IMR-90 (cell line): ENCODE results near the gene TCP11L1. TPM values are rescaled to one million over a fixed set of nuclear protein-coding genes. Genes with fewer than 3 reads are reported as not detected.

Source experiments
- ATAC-seq: fragments of 200-7000 bp; cut with Tn5 transposase; 2 replicates; pipeline ENCODE4 v1.9.1; 2020; ENCODE audit warnings: low read depth, mild to moderate bottlenecking, moderate library complexity
- BruUV-seq: library from RNA; stranded (reverse); fragments of 400-500 nt; replicated peaks from 2 replicates; lab custom pipeline; 2021; lab: Mats Ljungman, UMichigan
- CTCF ChIA-PET: fragments of 300-600 bp; formaldehyde crosslinking; extraction: SDS; loops from one replicate; lab custom pipeline; 2021; ENCODE audit warnings: antibody characterized with exemption; lab: Yijun Ruan, JAX
- POLR2A ChIA-PET: fragments of 300-600 bp; sonication (Branson Sonifier 250); formaldehyde crosslinking; loops from one replicate; lab custom pipeline; 2022; ENCODE audit warnings: antibody characterized with exemption; ENCODE audit not compliant: unreplicated experiment; lab: Charles Lee
- DNase-seq: peaks from one replicate; pipeline ENCODE4 v3.0.0; 2013
- H2AFZ ChIP-seq: replicated peaks from 2 replicates; pipeline ENCODE3; 2013; ENCODE audit warnings: low read length, mild to moderate bottlenecking; ENCODE audit not compliant: poor library complexity
- H2AK5ac ChIP-seq: 2 replicates; pipeline ENCODE4 v1.6.1; 2013; ENCODE audit warnings: low read depth, low read length, inconsistent platforms
- H2AK9ac ChIP-seq: replicated peaks from 2 replicates; pipeline ENCODE3; 2013; ENCODE audit warnings: mild to moderate bottlenecking, low read depth, low read length, moderate library complexity; ENCODE audit not compliant: poor library complexity
- H2BK120ac ChIP-seq: 2 replicates; pipeline ENCODE4 v1.6.1; 2013; ENCODE audit warnings: low read depth, low read length, inconsistent platforms
- H2BK15ac ChIP-seq: 3 replicates; pipeline ENCODE4 v1.6.1; 2013; ENCODE audit warnings: low read depth, low read length, inconsistent platforms
- H2BK20ac ChIP-seq: 2 replicates; pipeline ENCODE4 v1.6.1; 2013; ENCODE audit warnings: low read depth, mild to moderate bottlenecking, inconsistent platforms, low read length, moderate library complexity
- H2BK5ac ChIP-seq: 2 replicates; pipeline ENCODE4 v1.6.1; 2013; ENCODE audit warnings: mild to moderate bottlenecking, low read depth, low read length, inconsistent platforms; ENCODE audit not compliant: poor library complexity, severe bottlenecking
- H3K14ac ChIP-seq: replicated peaks from 2 replicates; pipeline ENCODE4 v1.6.1; 2013; ENCODE audit warnings: low read depth, low read length, inconsistent platforms
- H3K18ac ChIP-seq: 2 replicates; pipeline ENCODE4 v1.6.1; 2013; ENCODE audit warnings: low read depth, low read length, control low read depth
- H3K23ac ChIP-seq: 2 replicates; pipeline ENCODE4 v1.6.1; 2013; ENCODE audit warnings: low read depth, low read length, inconsistent platforms
- H3K27ac ChIP-seq: 2 replicates; pipeline ENCODE4 v1.5.1; 2013; ENCODE audit warnings: mild to moderate bottlenecking, control low read depth, low read length; ENCODE audit not compliant: insufficient read depth
- H3K27me3 ChIP-seq: 2 replicates; pipeline ENCODE4 v1.6.1; 2013; ENCODE audit warnings: low read length; ENCODE audit not compliant: control insufficient read depth, insufficient read depth
- H3K36me3 ChIP-seq: 2 replicates; pipeline ENCODE4 v1.6.1; 2013; ENCODE audit warnings: low read length, mixed read lengths; ENCODE audit not compliant: control insufficient read depth, insufficient read depth
- H3K4ac ChIP-seq: 2 replicates; pipeline ENCODE4 v1.6.1; 2013; ENCODE audit warnings: low read depth, low read length, inconsistent platforms
- H3K4me1 ChIP-seq: 2 replicates; pipeline ENCODE4 v1.6.1; 2013; ENCODE audit warnings: low read length, mixed read lengths; ENCODE audit not compliant: control insufficient read depth, insufficient read depth
- H3K4me2 ChIP-seq: 2 replicates; pipeline ENCODE4 v1.6.1; 2013; ENCODE audit warnings: low read depth, mild to moderate bottlenecking, control low read depth, low read length, moderate library complexity
- H3K4me3 ChIP-seq: 2 replicates; pipeline ENCODE4 v1.5.1; 2013; ENCODE audit warnings: low read depth, mild to moderate bottlenecking, control low read depth, low read length, moderate library complexity; ENCODE audit not compliant: insufficient read depth
- H3K56ac ChIP-seq: 2 replicates; pipeline ENCODE4 v1.6.1; 2013; ENCODE audit warnings: low read length, inconsistent platforms; ENCODE audit not compliant: insufficient read depth; ENCODE audit errors: extremely low read depth
- H3K79me1 ChIP-seq, 2 experiments: 2 replicates each; pipeline ENCODE4 v1.6.1; 2013; ENCODE audit warnings: low read length in 2 of 2, inconsistent platforms in 1 of 2, low read depth in 1 of 2
- H3K9ac ChIP-seq: 2 replicates; pipeline ENCODE4 v1.6.1; 2013; ENCODE audit warnings: low read depth, low read length, control low read depth
- H3K9me1 ChIP-seq: 2 replicates; pipeline ENCODE4 v1.6.1; 2013; ENCODE audit warnings: low read length, inconsistent platforms; ENCODE audit not compliant: insufficient read depth
- H3K9me3 ChIP-seq: 2 replicates; pipeline ENCODE4 v1.6.1; 2013; ENCODE audit warnings: low read length; ENCODE audit not compliant: control insufficient read depth, insufficient read depth
- H4K20me1 ChIP-seq: 2 replicates; pipeline ENCODE4 v1.6.1; 2013; ENCODE audit warnings: low read length, inconsistent platforms; ENCODE audit not compliant: insufficient read depth
- H4K5ac ChIP-seq: 2 replicates; pipeline ENCODE4 v1.6.1; 2013; ENCODE audit warnings: mild to moderate bottlenecking, low read depth, low read length, control low read depth
- H4K8ac ChIP-seq, 2 experiments: 2 replicates each; pipeline ENCODE4 v1.6.1; 2013; ENCODE audit warnings: low read depth in 2 of 2, low read length in 2 of 2, control low read depth in 1 of 2, inconsistent platforms in 1 of 2
- H4K91ac ChIP-seq: 2 replicates; pipeline ENCODE4 v1.6.1; 2013; ENCODE audit warnings: low read depth, low read length, inconsistent platforms; ENCODE audit not compliant: insufficient read depth
- BHLHE40 ChIP-seq: fragments of 150-350 bp; IDR thresholded peaks from 2 replicates; pipeline ENCODE4 v1.6.1; 2016; ENCODE audit warnings: mild to moderate bottlenecking, low read depth, low read length
- CHD1 ChIP-seq: IDR thresholded peaks from 2 replicates; pipeline ENCODE4 v1.6.1; 2012; ENCODE audit warnings: low read depth, low read length, improper control_type of control experiment
- ELK1 ChIP-seq: fragments of 150-350 bp; IDR thresholded peaks from 2 replicates; pipeline ENCODE4 v1.6.1; 2016; ENCODE audit warnings: low read depth, mild to moderate bottlenecking, low read length, moderate library complexity, borderline replicate concordance
- MAFK ChIP-seq: IDR thresholded peaks from 2 replicates; pipeline ENCODE4 v1.6.1; 2012; ENCODE audit warnings: low read depth, low read length, improper control_type of control experiment
- MAZ ChIP-seq: IDR thresholded peaks from 2 replicates; pipeline ENCODE4 v1.6.1; 2012; ENCODE audit warnings: low read depth, mild to moderate bottlenecking, low read length, improper control_type of control experiment, moderate library complexity, borderline replicate concordance
- MXI1 ChIP-seq: IDR thresholded peaks from 2 replicates; pipeline ENCODE4 v1.6.1; 2012; ENCODE audit warnings: low read depth, mild to moderate bottlenecking, low read length, moderate library complexity, borderline replicate concordance
- NFE2L2 ChIP-seq: fragments of 150-350 bp; IDR thresholded peaks from 2 replicates; pipeline ENCODE4 v1.6.1; 2016; ENCODE audit warnings: low read depth, mild to moderate bottlenecking, low read length
- RAD21 ChIP-seq: IDR thresholded peaks from 2 replicates; pipeline ENCODE4 v1.6.1; 2012; ENCODE audit warnings: low read length, improper control_type of control experiment
- RCOR1 ChIP-seq: IDR thresholded peaks from 2 replicates; pipeline ENCODE4 v1.6.1; 2012; ENCODE audit warnings: mild to moderate bottlenecking, low read length, improper control_type of control experiment; ENCODE audit not compliant: insufficient replicate concordance
- SMC3 ChIP-seq: fragments of 150-350 bp; IDR thresholded peaks from 2 replicates; pipeline ENCODE4 v1.6.1; 2016; ENCODE audit warnings: low read depth, mild to moderate bottlenecking, antibody characterized with exemption, low read length, moderate library complexity
- WGBS, 2 experiments: methylation state at CpG; one replicate each; pipeline versions ENCODE4 v1.1.5 to v1.1.7; 2013; ENCODE audit warnings: missing lambda C conversion rate in 2 of 2; ENCODE audit not compliant: insufficient read length in 1 of 2; ENCODE audit errors: extremely low coverage in 2 of 2; 5-methylcytosine and 5-hydroxymethylcytosine counted together
- dilution Hi-C: fragments of 300-500 bp; cut with HindIII; formaldehyde crosslinking; loops from one replicate; pipeline ENCODE4 v1.14.3; 2018; ENCODE audit warnings: low sequenced_read_pairs; ENCODE audit not compliant: unreplicated experiment
- in situ Hi-C: fragments of 300-500 bp; cut with MboI; formaldehyde crosslinking; loops from 3 replicates; pipeline ENCODE4 v1.14.3; 2019; ENCODE audit warnings: low sequenced_read_pairs, inconsistent platforms, mixed read lengths
- intact Hi-C: fragments of 100-400 bp; cut with micrococcal nuclease; formaldehyde crosslinking; loops from 2 replicates; pipeline ENCODE4 v1.10.0; 2022
- polyA plus RNA-seq, 3 experiments: library from polyadenylated mRNA; depleted of rRNA; stranded (reverse); fragments of >200 nt; gene quantifications; 2 replicates each; pipeline ENCODE4 v1.2.3, GENCODE V29; 2012; ENCODE audit warnings: low replicate concordance in 1 of 3
- total RNA-seq: library from RNA; depleted of rRNA; stranded (reverse); fragments of >200 nt; gene quantifications from 2 replicates; pipeline ENCODE4 v1.2.3, GENCODE V29; 2012
- TF ChIP-seq, protein P1 (sequence below): conservative IDR thresholded peaks from 2 replicates; pipeline ENCODE4 v1.5.1; 2012; ENCODE audit warnings: mild to moderate bottlenecking, low read depth, low read length, improper control_type of control experiment

The TCP11L1 gene
- total and polyA plus RNA-seq, 2 of the 4 experiments (the other 2 are of a cell fraction): 13.9 to 17.4 TPM

DNA sequence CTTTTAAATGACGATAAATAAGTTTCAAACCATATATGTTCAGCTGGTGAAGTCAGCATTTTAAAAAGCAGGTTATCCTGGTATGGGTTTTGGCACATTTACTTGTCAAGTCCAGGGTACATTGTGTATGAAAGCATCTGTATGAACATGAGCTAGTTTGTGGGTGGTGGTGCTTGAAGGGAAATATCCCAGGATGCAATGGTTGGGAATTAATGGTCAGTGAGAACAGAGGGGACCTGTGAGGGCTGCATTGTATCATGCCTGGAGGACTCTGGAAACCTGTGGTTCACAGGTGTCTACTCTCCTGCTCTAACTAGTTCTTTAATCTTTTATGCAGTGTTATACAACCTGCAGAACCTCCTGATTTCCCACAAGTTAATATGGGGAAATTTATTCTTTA is 17.9 kb upstream of the TCP11L1 start:
- whole genome bisulfite sequencing, 2 experiments: no CpG with 5 or more reads among the region's 1 CpG
- no peak for TF ChIP-seq MAFK
- TF ChIP-seq, protein P1, sequence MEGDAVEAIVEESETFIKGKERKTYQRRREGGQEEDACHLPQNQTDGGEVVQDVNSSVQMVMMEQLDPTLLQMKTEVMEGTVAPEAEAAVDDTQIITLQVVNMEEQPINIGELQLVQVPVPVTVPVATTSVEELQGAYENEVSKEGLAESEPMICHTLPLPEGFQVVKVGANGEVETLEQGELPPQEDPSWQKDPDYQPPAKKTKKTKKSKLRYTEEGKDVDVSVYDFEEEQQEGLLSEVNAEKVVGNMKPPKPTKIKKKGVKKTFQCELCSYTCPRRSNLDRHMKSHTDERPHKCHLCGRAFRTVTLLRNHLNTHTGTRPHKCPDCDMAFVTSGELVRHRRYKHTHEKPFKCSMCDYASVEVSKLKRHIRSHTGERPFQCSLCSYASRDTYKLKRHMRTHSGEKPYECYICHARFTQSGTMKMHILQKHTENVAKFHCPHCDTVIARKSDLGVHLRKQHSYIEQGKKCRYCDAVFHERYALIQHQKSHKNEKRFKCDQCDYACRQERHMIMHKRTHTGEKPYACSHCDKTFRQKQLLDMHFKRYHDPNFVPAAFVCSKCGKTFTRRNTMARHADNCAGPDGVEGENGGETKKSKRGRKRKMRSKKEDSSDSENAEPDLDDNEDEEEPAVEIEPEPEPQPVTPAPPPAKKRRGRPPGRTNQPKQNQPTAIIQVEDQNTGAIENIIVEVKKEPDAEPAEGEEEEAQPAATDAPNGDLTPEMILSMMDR: no peak
- no peak for TF ChIP-seq RCOR1
- TF ChIP-seq SMC3: no peak
- no peak for TF ChIP-seq NFE2L2
- TF ChIP-seq CHD1: no peak
- no peak for TF ChIP-seq RAD21
- TF ChIP-seq MAZ: no peak
- TF ChIP-seq BHLHE40: no peak
- no peak for TF ChIP-seq ELK1
- no peak for TF ChIP-seq MXI1
- Histone ChIP-seq H3K79me1 (peaks cover 18 to 32% of the 10 kb centered on the region in 2 experiments; a peak in 3 of 4 replicates), H3K9ac (no peak overlapping the region), H4K20me1 (no peaks in the 10 kb centered on the region), H4K91ac (no peak overlapping the region), H2BK5ac (no peak overlapping the region), H3K27me3 (no peaks in the 10 kb centered on the region), H2AFZ (no peak overlapping the region), H3K9me3 (no peaks in the 10 kb centered on the region), H3K4me3 (no peak overlapping the region), H3K4me2 (no peak overlapping the region), H3K56ac (no peak overlapping the region), H4K5ac (no peak overlapping the region), H2BK120ac (no peak overlapping the region), H3K4me1 (peaks cover 2% of the 10 kb centered on the region; the same call in 1 of the 2 replicates), H4K8ac (no peak overlapping the region), H2AK9ac (no peak overlapping the region), H2BK20ac (no peak overlapping the region), H3K4ac (no peak overlapping the region), H3K23ac (no peak overlapping the region), H3K27ac (no peak overlapping the region), H3K18ac (no peak overlapping the region), H2AK5ac (no peak overlapping the region), H2BK15ac (no peak overlapping the region), H3K14ac (no peak overlapping the region), H3K9me1 (0 out of 2 replicates have a peak, but pooled peaks cover 3% of the 10 kb centered on the region), H3K36me3 (no peaks in the 10 kb centered on the region)
- intact Hi-C loops: no loop called here
- no peak for DNase-seq
- ChIA-PET CTCF (interaction anchor here (0.7 to 1.0 kb wide), 2 partner anchors 17 to 19 kb away, joined by 3 to 4 read pairs; no protein-coding TSS in a partner anchor), POLR2A (no interaction called here)
- in situ Hi-C loops: no loop called here
- no peak for ATAC-seq
- BruUV-seq: no TSS peak
- dilution Hi-C loops: no loop called here
